GM19043 (cell line): ENCODE results near the gene COL23A1.

Experiments used
- ATAC-seq: cut with Tn5 transposase; IDR thresholded peaks from one replicate; pipeline ENCODE4 v1.9.1; 2021; ENCODE audit warnings: low read depth; ENCODE audit not compliant: unreplicated experiment

Gene COL23A1

GRCh38 chr5:178416206-178416882 lies 173.8 kb downstream of the COL23A1 start:
- no peak for ATAC-seq

- no peak for ATAC-seq
Measured at GRCh38 chr5:178415353-178415752, 174.8 kb downstream of the COL23A1 start.

DNA sequence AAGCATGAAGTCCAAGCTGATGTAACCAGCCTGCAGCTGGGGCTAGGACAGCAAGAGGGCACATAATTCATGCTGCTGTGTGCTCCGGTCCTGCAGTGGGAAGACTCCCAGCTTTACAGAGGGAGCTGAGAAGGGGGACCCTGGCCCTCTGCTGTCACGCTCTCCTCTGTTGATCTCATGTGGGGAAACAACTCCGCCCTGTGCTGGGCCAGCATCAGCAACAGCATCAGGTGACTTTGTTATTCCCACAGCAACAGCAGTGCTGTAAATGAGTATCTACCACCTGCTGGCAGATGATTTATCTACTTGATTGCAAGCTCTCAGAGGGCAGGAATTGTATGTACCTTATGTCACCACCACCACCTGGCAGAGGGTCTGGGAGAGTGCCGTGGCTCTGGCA lies 176.2 kb downstream of the COL23A1 start:
- ATAC-seq = no peak

DNA sequence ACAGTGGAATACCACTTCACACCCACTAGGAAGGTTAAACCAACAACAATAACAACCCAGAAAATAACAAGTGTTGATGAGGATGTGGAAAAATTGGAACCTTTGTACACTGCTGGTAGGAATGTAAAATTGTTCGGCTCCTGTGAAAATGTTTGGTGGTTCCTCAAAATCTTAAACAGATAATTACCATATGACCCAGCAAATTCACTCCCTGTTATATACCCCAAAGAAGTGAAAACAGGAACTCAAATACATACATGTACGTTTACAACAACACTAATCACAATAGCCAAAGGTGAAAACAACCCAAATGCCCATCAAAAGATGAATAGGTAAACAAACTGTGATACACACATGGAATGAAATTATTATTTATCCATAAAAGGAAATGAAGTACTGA lies 179.1 kb downstream of the COL23A1 start:
- no peak for ATAC-seq

- ATAC-seq = no peak
Measured at GRCh38 chr5:178407646-178408045, 182.5 kb downstream of the COL23A1 start.

DNA sequence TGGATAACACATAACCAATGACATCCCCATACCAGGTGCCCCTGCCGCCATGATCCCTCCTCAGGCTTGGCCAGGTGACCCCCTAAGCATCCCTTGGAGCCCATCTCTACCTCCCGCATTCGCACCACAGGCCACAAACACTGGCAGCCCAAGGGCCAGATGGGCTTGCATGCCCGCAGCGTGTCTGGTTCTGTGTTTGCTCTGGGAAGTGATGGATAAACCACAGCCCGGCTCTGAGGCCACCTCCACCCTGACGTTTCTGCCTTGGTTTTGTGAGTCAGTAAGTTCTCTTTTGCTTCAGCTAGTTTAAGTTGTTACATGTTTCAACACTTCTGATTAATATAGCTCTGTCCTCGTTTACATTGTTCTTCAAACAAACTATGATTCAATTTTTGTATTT lies 185.2 kb downstream of the COL23A1 start:
- no peak for ATAC-seq

DNA sequence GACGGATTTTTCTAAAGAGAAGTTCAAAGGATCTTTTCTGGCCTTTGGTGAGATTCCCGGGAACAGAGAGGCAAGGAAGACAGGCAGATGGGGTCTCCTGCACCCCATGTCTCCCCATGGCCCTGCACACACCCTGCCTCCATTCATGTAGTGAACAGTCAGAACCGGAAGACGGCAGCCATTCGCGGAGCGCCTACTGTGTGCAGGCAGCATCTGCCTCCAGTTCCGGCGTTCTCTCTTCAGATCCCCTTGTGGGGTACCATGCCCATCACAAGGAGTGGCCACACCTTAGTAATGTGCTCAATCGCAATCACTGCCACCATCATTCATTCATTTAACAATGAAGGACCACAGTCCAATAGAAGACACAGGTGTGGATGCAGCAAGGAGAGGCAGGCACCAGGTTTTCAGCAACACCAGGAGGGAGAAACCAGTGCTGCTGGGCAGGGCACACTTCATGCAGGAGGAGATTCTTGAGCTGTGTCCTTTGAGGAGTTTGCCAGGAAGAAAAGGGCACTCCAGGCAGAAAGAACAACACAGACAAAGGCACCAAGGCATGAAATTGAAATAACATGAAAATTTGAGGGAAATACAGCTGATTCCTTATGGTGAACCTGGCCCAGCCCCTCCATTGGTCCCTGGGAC lies 186.1 kb downstream of the COL23A1 start:
- ATAC-seq = no peak

GRCh38 chr5:178403351-178403750 lies 186.8 kb downstream of the COL23A1 start:
- no peak for ATAC-seq

DNA sequence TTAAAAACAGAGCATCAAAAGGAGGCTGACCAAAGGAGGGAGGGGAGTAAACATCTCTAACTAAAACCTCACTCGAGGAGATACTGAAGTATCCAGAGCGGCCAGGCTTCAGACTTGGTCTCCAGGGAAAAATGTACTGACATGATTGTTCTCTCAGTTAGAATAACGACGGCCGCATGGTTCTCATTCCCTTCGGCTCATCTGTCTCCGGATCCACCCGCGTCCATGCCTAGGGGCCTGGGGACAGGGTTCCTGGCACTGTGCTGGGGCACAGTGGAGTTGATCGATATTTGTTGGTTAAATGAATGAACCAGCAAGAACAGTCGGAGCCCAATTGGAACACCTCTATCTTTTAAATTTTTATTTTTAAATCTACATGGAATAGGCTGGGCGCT lies 190.5 kb downstream of the COL23A1 start:
- ATAC-seq = no peak

DNA sequence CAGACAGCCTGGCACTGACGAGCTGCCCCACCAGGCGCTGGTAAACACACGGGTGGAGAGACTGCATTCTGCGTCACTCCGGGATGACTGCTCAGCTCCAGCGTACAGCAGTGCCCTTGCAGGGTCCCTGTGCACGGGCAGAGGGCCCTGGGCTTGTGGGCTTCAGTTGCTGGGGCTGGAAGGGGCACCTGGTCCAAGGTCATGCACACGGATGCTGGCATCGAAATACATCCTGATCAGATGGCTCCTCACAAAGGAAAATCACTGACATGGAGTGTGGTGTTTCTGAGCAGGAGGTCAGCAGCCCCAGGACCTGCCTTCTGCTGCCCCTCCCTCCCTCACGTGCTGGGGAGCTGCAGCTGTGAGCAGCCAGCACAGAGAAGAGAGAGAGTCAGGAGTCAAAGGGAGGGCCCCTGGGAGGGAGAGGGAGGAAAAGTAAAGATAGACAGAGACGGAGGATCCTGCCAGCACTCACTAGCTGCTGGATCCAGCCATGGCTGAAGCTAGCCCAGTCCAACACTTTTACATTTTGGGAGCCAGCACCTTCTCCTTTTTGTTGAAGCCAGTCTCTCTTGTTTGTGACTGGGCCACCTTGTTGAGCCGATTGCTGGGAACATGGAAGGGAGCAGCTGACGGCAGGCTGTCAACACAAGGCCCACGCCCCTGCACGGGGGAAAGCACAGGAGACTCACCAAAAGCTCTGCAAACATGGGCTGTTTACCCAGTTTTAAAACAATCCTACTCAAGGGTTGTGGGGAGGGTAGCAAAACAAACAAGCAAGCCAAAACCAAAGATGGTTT lies 191.1 kb downstream of the COL23A1 start:
- ATAC-seq = no peak

DNA sequence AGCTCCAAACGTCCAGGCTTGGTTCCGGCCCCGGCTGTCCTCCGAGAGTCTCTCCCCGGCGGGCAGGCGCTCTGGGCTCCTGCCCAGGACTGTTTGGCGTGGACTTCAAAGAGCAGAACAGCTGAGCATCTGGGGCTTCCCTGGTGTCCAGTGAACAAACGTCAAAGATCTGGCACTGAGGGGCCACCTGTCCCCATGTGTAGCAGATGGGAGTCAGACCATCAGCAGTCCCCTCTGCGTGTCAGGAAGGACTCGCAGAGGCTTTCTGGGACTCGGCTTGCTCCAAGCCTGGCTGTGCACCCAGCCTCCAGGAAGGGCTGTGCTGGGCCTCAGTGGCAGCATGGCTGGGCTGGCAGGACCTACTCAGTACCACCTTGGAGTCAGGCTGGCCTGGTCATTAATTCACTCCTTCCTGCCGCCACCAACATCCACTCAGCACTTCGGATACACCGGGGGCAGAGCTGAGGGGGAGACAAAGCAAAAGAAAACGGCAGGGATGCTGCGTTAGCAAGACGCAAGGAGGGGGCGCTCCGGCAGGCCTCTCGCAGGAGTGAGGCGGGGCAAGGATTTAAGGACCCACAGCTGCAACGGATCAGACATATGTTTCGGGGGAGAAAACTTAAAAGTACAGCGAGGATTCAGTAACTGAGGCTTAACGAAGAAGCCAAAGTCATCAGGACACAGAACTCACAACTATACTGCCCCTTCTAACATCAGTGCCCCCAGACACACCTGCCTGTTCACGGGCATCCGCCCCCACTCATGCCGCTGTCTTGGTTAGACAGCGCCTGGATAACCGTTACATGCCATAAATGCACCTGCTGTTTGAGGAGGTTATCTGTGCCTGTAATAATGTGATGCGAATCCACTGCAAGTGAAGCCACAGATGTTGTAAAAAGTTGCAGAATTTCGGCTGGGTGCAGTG lies 193.1 kb downstream of the COL23A1 start:
- ATAC-seq = no peak

- no peak for ATAC-seq
Measured at GRCh38 chr5:178394074-178394473, 196.1 kb downstream of the COL23A1 start.

DNA sequence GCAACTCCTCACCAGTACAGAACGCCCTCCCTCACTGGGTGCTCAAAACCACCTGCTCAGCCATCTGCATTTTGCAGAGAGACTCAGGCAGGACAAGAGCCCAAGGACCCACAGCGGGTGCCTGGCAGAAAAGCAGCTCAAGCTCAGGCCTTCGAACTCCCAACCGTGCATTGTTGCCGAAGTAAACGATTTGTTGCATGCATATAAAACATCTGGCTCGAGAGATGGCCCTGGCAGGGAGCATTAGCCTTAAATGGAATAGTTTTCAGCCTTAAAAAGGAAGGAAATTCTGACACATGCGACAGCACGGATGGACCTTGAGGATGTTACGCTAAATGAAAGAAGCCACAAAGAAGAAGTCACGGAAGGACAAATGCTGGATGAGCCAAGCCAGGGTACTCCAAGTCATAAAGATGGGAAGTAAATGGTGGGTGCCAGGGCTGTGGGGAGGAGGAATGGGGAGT lies 197.2 kb downstream of the COL23A1 start:
- no peak for ATAC-seq

- ATAC-seq = no peak
Measured at GRCh38 chr5:178392386-178392785, 197.8 kb downstream of the COL23A1 start.

- no peak for ATAC-seq
Measured at GRCh38 chr5:178391480-178391879, 198.7 kb downstream of the COL23A1 start.

GRCh38 chr5:178389796-178390195 lies 200.4 kb downstream of the COL23A1 start:
- no peak for ATAC-seq

- no peak for ATAC-seq
Measured at GRCh38 chr5:178389026-178389729, 201.0 kb downstream of the COL23A1 start.

- no peak for ATAC-seq
Measured at GRCh38 chr5:178388386-178389025, 201.7 kb downstream of the COL23A1 start.

DNA sequence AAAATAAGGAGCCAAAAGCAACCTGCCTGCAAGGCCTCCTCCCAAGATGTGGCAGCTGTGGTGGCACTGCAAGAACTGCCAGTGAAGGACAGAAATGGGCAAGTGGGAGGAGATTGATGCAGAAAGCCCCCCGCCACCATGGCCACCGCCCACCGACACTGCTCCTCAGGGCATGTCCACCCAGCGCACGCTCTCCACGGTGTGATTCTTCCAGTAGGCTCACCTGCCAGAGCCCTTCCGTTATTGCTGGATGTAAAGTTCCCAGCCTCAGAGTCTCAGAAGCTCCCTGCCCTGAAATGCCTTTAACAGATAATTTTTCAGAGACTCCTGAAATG lies 202.4 kb downstream of the COL23A1 start:
- no peak for ATAC-seq
